Stimulated activated CD4-positive, alpha-beta T cell treated with anti-CD3 and anti-CD28 coated beads, Interleukin-15, amount 100 ng/mL, for 48 hours (primary cell): Measurements from ENCODE around the gene GREM1.

Source experiments
- DNase-seq, 2 donors: peaks; one replicate each; pipeline ENCODE4 v3.0.0-alpha.2; 2020; ENCODE audit warnings: low read depth in 2 of 2

GREM1 gene

GRCh38 chr15:32694222-32694983 lies 23.4 kb upstream of the GREM1 start:
- DNase-seq = no peak

DNA sequence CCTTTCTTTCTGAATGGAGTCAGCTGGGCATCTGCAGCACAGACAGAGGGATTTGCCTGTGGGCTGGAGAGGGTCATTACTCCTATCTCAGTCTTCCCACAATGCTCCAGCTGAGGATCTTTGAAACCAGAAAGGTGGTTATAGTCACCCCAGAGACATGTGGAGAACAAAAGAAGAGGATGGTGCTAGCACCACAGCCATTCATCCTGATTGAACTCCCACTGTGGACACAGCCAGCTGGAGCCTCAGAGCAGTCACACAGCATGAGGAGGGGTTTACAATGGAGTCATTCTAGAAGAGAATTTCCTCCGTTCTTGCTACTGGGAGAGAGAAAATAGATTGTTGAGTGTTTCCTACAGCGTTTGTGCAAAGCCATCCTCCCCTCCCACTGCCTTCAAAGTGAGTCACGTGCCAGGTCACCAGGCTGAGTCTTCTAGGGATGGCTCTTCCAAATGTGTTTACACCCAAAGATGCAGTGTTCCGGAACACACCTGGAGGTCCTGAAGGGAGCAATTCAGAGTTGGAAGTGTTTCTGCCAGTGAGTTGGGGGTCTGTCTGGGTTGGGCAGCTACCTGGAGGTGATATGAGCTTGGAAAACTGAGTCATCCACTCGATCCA lies 18.9 kb upstream of the GREM1 start:
- no peak for DNase-seq

GRCh38 chr15:32700501-32701150 lies 17.2 kb upstream of the GREM1 start:
- DNase-seq = no peak

GRCh38 chr15:32701863-32702262 lies 15.9 kb upstream of the GREM1 start:
- DNase-seq = no peak

DNA sequence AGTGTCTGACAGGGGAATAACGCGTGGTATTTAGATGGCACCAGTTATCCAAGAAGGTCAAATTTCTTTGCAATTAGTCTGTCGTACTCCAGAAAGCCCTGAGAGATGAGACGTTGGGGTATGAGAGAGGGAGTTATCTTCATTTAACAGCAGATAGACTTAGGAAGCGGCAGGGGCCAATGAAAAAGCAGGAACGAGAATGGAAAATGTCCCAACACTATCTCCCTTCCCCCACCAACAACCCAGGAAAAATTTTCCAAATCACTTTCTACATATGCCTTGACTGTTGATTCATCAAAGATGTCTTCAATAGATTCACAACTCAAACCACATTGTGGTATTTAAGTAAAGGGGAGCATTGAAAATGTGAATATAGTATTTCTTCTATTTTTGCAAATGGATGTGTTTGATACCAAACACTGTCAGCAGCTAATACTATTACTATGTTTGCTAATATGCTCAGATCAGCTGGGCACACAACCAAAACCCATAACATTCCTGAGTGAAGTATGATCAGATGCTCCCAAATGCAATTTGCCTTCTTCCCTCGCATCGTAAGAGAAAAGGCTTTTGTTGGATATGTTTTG lies 13.3 kb upstream of the GREM1 start:
- no peak for DNase-seq

DNA sequence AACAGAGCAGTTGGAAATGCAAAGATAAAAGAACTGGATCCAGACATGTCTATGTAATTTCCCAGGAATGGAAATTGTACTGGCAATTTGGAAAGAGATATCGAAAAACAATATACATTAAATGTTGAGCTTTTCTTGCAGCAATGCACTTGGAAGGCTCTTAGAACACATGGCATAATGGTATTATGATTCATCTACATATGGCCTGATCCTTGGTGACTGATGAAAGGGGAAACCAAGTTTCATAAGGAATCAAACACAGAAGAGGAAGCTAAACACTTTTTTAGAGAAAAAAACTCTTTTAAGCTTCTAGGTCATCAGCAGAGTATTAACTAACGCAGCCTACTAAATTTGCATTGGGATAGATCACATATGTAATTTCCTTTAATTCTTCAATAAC lies 12.4 kb upstream of the GREM1 start:
- DNase-seq = no peak

- DNase-seq = no peak
Measured at GRCh38 chr15:32706704-32707103, 11.1 kb upstream of the GREM1 start.

GRCh38 chr15:32707436-32707835 lies 10.4 kb upstream of the GREM1 start:
- DNase-seq = no peak

GRCh38 chr15:32709295-32710033 lies 8.3 kb upstream of the GREM1 start:
- no peak for DNase-seq

DNA sequence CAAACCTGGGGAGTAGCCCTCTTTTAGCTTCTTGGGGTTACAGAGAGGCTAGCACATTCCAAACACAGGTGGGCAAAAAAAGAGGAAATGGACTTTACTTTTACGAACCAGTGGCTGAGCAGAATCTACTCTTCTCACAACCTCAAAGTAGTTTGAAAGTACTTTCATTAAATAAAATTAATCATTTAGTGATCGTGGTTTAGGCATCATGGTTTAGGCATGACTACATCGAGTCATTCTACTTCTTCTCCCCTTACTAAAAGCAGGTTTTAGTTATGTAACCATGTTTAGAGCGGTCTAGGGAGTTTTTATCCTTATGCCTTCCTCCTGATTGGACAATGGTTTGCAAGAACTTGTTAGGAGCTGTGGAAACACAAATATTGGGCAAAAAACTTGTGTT lies 2.5 kb upstream of the GREM1 start:
- no peak for DNase-seq

DNA sequence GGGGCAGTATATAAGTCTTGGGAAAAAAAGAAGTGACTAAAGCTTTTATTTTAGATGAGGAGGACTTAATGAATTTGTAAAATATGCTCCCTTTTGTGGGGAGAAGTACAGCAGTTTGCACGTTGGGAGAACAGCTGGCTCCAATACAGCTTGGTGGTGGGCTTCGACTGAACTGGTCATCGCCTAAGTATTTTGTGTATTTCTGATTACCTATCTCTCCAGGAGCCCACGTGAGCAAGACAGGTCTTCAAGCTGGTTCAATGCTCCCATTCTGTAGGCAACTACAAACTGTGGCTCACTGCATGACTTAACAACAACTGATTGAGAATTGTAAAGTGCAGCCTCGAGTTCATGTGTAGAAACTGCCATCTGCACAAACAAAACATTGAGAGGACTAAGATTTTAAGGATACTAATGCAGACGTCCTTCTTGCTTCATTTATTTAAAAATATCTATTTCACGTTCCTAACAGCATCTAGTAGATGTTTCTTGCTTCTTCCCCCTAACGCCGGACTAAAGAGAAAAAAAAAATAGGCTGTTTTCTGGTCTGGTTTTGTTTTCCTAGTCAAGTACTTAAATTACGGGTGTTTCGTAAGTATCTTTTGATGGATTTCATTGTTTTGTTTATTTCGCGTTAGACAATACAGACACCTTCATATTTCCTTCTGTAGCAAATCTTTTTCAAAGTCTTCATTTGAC lies 1.4 kb upstream of the GREM1 start:
- no peak for DNase-seq

GRCh38 chr15:32716915-32717425 lies 834 bp upstream of the GREM1 start:
- DNase-seq = no peak

DNA sequence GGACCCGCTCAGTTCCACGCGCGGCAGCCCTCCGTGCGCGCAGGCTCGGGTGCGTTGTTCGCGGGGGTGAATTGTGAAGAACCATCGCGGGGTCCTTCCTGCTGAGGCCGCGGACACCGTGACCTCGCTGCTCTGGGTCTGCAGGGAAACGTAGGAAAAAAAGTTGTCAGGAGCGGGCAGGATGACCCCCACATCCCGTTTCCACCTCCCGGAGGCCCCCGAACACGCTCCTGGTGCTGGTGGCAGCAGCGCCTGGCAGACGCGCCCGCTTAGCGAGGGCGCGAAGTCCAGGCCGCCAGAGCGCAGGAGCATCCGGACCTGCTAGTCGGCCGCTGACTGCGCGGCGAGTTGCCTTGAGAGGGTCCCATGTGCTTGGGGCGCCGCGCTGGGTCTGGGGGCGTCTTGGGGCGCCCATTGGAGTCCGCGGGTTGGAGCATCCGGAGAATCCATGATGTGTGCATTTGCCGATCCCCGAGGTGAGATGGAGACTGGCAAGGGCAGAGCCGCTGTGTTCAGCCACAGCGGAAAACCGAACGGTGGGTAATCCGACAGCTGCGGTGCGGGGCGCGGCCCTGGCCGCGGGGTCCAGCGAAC lies 520 bp downstream of the GREM1 start:
- DNase-seq = no peak

DNA sequence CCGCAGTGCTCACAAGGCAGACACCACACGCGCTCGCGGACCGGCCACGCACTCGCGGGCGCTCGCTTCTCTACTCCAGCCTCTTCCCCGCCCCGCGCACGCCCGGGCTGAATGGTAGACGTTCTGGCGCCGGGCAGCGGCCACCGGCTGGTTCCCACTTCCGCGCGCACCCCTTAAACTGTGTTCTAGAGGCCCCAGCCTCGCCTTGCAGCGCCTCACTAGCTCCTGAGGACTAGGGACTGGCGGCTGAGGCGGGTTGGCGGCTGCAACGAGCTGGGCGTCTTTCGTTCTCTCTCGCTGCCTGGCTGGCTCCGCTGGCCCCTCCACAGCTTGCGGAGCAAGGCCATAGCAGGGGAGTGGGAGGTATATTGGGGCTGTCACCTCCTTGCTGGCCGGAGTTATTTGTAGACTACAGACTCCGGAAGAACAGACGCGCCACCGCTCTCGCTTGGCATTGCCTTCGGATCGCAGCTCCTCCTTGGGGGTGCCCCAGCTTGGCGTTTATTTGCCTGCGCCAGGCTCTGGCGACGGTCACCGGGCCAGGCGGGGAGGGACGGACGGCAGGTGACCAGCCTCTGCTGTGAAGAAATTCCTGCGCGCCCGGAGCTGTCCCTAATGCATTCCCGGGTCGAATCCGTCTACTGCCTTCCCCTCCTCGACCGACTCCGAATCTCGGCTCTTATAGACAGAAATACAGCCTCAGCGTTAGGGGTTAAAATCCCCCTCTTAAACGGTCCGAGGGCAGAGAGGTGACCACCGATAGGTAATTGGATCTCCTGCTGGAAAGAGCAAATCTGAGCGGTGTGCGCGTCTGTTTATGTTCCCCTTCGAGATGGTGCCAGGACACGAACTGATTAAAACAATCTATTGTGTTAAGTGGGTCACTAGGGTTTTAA lies 1.3 kb downstream of the GREM1 start:
- DNase-seq = no peak

- DNase-seq = no peak
Measured at GRCh38 chr15:32721596-32721995, 3.8 kb downstream of the GREM1 start.

DNA sequence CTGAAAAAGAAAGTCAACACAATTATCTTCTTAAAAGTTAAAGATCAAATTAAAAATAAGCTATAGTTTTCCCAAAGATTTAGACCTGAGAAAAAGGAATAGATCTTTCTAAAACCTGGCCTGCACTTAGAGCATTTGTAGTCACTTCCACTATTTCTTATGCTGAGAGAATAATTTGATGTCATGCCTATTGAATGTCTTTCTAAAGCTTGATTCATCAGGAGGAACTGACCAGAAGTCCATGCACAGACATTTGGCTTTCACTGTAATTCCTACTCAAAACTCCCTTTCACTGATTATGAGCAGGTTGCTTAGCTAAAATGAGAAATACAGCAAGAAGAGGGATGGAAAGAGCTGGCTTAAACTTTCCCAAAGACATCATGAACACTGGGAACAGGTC lies 4.3 kb downstream of the GREM1 start:
- no peak for DNase-seq

- DNase-seq = no peak
Measured at GRCh38 chr15:32723171-32723948, 5.6 kb downstream of the GREM1 start.

DNA sequence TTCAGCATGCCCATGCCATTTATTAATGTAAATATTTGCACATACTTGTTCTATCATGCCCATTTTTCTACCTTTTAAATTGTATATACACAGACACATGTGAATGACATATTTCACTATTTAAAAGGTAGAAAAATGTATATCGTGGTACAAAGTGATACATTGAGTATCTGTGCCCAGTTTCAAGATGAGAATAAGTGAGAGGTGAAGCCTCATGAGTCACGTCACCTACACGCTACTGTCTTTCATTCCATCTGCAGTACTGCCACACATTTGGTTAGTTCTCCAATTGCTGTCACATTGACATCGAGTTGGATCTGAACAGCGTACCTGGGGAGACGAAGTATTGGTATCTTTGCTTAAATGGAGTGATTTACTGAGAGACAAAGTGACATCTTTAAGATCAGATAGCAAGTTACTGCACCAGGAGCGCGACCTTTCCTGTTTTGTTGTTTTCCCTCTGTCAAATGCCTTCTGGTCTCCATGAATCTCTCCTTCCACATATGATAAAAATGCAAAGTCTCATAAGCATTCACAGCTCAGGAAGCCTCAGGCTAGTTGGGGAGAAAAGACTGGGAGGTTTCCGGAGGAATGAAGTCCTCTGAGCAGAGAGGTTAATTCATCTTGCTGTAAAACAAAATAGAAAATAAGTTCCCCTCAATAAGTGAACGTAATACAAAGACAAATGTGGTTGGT lies 12.0 kb downstream of the GREM1 start:
- DNase-seq = no peak
